IMR-90 (cell line): ENCODE data around the gene ADAMTSL1. TPM values are rescaled to one million over a fixed set of nuclear protein-coding genes. Genes with fewer than 3 reads are reported as not detected.

ENCODE experiments used
- ATAC-seq: fragments of 200-7000 bp; cut with Tn5 transposase; 2 replicates; pipeline ENCODE4 v1.9.1; 2020; ENCODE audit warnings: low read depth, mild to moderate bottlenecking, moderate library complexity
- BruUV-seq: library from RNA; stranded (reverse); fragments of 400-500 nt; replicated peaks from 2 replicates; lab custom pipeline; 2021; lab: Mats Ljungman, UMichigan
- CTCF ChIA-PET: fragments of 300-600 bp; formaldehyde crosslinking; extraction: SDS; loops from one replicate; lab custom pipeline; 2021; ENCODE audit warnings: antibody characterized with exemption; lab: Yijun Ruan, JAX
- POLR2A ChIA-PET: fragments of 300-600 bp; sonication (Branson Sonifier 250); formaldehyde crosslinking; loops from one replicate; lab custom pipeline; 2022; ENCODE audit warnings: antibody characterized with exemption; ENCODE audit not compliant: unreplicated experiment; lab: Charles Lee
- DNase-seq: peaks from one replicate; pipeline ENCODE4 v3.0.0; 2013
- H2AFZ ChIP-seq: replicated peaks from 2 replicates; pipeline ENCODE3; 2013; ENCODE audit warnings: low read length, mild to moderate bottlenecking; ENCODE audit not compliant: poor library complexity
- H2AK5ac ChIP-seq: 2 replicates; pipeline ENCODE4 v1.6.1; 2013; ENCODE audit warnings: low read depth, low read length, inconsistent platforms
- H2AK9ac ChIP-seq: replicated peaks from 2 replicates; pipeline ENCODE3; 2013; ENCODE audit warnings: mild to moderate bottlenecking, low read depth, low read length, moderate library complexity; ENCODE audit not compliant: poor library complexity
- H2BK120ac ChIP-seq: 2 replicates; pipeline ENCODE4 v1.6.1; 2013; ENCODE audit warnings: low read depth, low read length, inconsistent platforms
- H2BK15ac ChIP-seq: 3 replicates; pipeline ENCODE4 v1.6.1; 2013; ENCODE audit warnings: low read depth, low read length, inconsistent platforms
- H2BK20ac ChIP-seq: 2 replicates; pipeline ENCODE4 v1.6.1; 2013; ENCODE audit warnings: low read depth, mild to moderate bottlenecking, inconsistent platforms, low read length, moderate library complexity
- H2BK5ac ChIP-seq: 2 replicates; pipeline ENCODE4 v1.6.1; 2013; ENCODE audit warnings: mild to moderate bottlenecking, low read depth, low read length, inconsistent platforms; ENCODE audit not compliant: poor library complexity, severe bottlenecking
- H3K14ac ChIP-seq: replicated peaks from 2 replicates; pipeline ENCODE4 v1.6.1; 2013; ENCODE audit warnings: low read depth, low read length, inconsistent platforms
- H3K18ac ChIP-seq: 2 replicates; pipeline ENCODE4 v1.6.1; 2013; ENCODE audit warnings: low read depth, low read length, control low read depth
- H3K23ac ChIP-seq: 2 replicates; pipeline ENCODE4 v1.6.1; 2013; ENCODE audit warnings: low read depth, low read length, inconsistent platforms
- H3K27ac ChIP-seq: 2 replicates; pipeline ENCODE4 v1.5.1; 2013; ENCODE audit warnings: mild to moderate bottlenecking, control low read depth, low read length; ENCODE audit not compliant: insufficient read depth
- H3K27me3 ChIP-seq: 2 replicates; pipeline ENCODE4 v1.6.1; 2013; ENCODE audit warnings: low read length; ENCODE audit not compliant: control insufficient read depth, insufficient read depth
- H3K36me3 ChIP-seq: 2 replicates; pipeline ENCODE4 v1.6.1; 2013; ENCODE audit warnings: low read length, mixed read lengths; ENCODE audit not compliant: control insufficient read depth, insufficient read depth
- H3K4ac ChIP-seq: 2 replicates; pipeline ENCODE4 v1.6.1; 2013; ENCODE audit warnings: low read depth, low read length, inconsistent platforms
- H3K4me1 ChIP-seq: 2 replicates; pipeline ENCODE4 v1.6.1; 2013; ENCODE audit warnings: low read length, mixed read lengths; ENCODE audit not compliant: control insufficient read depth, insufficient read depth
- H3K4me2 ChIP-seq: 2 replicates; pipeline ENCODE4 v1.6.1; 2013; ENCODE audit warnings: low read depth, mild to moderate bottlenecking, control low read depth, low read length, moderate library complexity
- H3K4me3 ChIP-seq: 2 replicates; pipeline ENCODE4 v1.5.1; 2013; ENCODE audit warnings: low read depth, mild to moderate bottlenecking, control low read depth, low read length, moderate library complexity; ENCODE audit not compliant: insufficient read depth
- H3K56ac ChIP-seq: 2 replicates; pipeline ENCODE4 v1.6.1; 2013; ENCODE audit warnings: low read length, inconsistent platforms; ENCODE audit not compliant: insufficient read depth; ENCODE audit errors: extremely low read depth
- H3K79me1 ChIP-seq, 2 experiments: 2 replicates each; pipeline ENCODE4 v1.6.1; 2013; ENCODE audit warnings: low read length in 2 of 2, inconsistent platforms in 1 of 2, low read depth in 1 of 2
- H3K9ac ChIP-seq: 2 replicates; pipeline ENCODE4 v1.6.1; 2013; ENCODE audit warnings: low read depth, low read length, control low read depth
- H3K9me1 ChIP-seq: 2 replicates; pipeline ENCODE4 v1.6.1; 2013; ENCODE audit warnings: low read length, inconsistent platforms; ENCODE audit not compliant: insufficient read depth
- H3K9me3 ChIP-seq: 2 replicates; pipeline ENCODE4 v1.6.1; 2013; ENCODE audit warnings: low read length; ENCODE audit not compliant: control insufficient read depth, insufficient read depth
- H4K20me1 ChIP-seq: 2 replicates; pipeline ENCODE4 v1.6.1; 2013; ENCODE audit warnings: low read length, inconsistent platforms; ENCODE audit not compliant: insufficient read depth
- H4K5ac ChIP-seq: 2 replicates; pipeline ENCODE4 v1.6.1; 2013; ENCODE audit warnings: mild to moderate bottlenecking, low read depth, low read length, control low read depth
- H4K8ac ChIP-seq, 2 experiments: 2 replicates each; pipeline ENCODE4 v1.6.1; 2013; ENCODE audit warnings: low read depth in 2 of 2, low read length in 2 of 2, control low read depth in 1 of 2, inconsistent platforms in 1 of 2
- H4K91ac ChIP-seq: 2 replicates; pipeline ENCODE4 v1.6.1; 2013; ENCODE audit warnings: low read depth, low read length, inconsistent platforms; ENCODE audit not compliant: insufficient read depth
- CHD1 ChIP-seq: IDR thresholded peaks from 2 replicates; pipeline ENCODE4 v1.6.1; 2012; ENCODE audit warnings: low read depth, low read length, improper control_type of control experiment
- MXI1 ChIP-seq: IDR thresholded peaks from 2 replicates; pipeline ENCODE4 v1.6.1; 2012; ENCODE audit warnings: low read depth, mild to moderate bottlenecking, low read length, moderate library complexity, borderline replicate concordance
- NFE2L2 ChIP-seq: fragments of 150-350 bp; IDR thresholded peaks from 2 replicates; pipeline ENCODE4 v1.6.1; 2016; ENCODE audit warnings: low read depth, mild to moderate bottlenecking, low read length
- RFX5 ChIP-seq: IDR thresholded peaks from 2 replicates; pipeline ENCODE4 v1.8.0; 2012; ENCODE audit warnings: low read depth, mild to moderate bottlenecking, low read length, moderate library complexity
- WGBS, 2 experiments: methylation state at CpG; one replicate each; pipeline versions ENCODE4 v1.1.5 to v1.1.7; 2013; ENCODE audit warnings: missing lambda C conversion rate in 2 of 2; ENCODE audit not compliant: insufficient read length in 1 of 2; ENCODE audit errors: extremely low coverage in 2 of 2; 5-methylcytosine and 5-hydroxymethylcytosine counted together
- dilution Hi-C: fragments of 300-500 bp; cut with HindIII; formaldehyde crosslinking; loops from one replicate; pipeline ENCODE4 v1.14.3; 2018; ENCODE audit warnings: low sequenced_read_pairs; ENCODE audit not compliant: unreplicated experiment
- in situ Hi-C: fragments of 300-500 bp; cut with MboI; formaldehyde crosslinking; loops from 3 replicates; pipeline ENCODE4 v1.14.3; 2019; ENCODE audit warnings: low sequenced_read_pairs, inconsistent platforms, mixed read lengths
- intact Hi-C: fragments of 100-400 bp; cut with micrococcal nuclease; formaldehyde crosslinking; loops from 2 replicates; pipeline ENCODE4 v1.10.0; 2022
- polyA plus RNA-seq, 3 experiments: library from polyadenylated mRNA; depleted of rRNA; stranded (reverse); fragments of >200 nt; gene quantifications; 2 replicates each; pipeline ENCODE4 v1.2.3, GENCODE V29; 2012; ENCODE audit warnings: low replicate concordance in 1 of 3
- total RNA-seq: library from RNA; depleted of rRNA; stranded (reverse); fragments of >200 nt; gene quantifications from 2 replicates; pipeline ENCODE4 v1.2.3, GENCODE V29; 2012
- TF ChIP-seq, protein P1 (sequence below): fragments of 150-350 bp; IDR thresholded peaks from 2 replicates; pipeline ENCODE4 v1.6.1; 2016; ENCODE audit warnings: low read depth, mild to moderate bottlenecking, low read length, moderate library complexity, borderline replicate concordance

ADAMTSL1 gene
- total and polyA plus RNA-seq, 2 of the 4 experiments (the other 2 are of a cell fraction), result 38.2 to 62.2 TPM

- CTCF ChIA-PET, result no interaction called here
- WGBS, 2 experiments, result no CpG with 5 or more reads among the region's 1 CpG
These were observed 267.4 kb downstream of the ADAMTSL1 start for GRCh38 chr9:18741359-18741758.

More at GRCh38 chr9:18741359-18741758, 267.4 kb downstream of the ADAMTSL1 start:
- Histone ChIP-seq H4K8ac (no peak overlapping the region), H4K20me1 (no peaks in the 10 kb centered on the region), H2AFZ (no peak overlapping the region), H3K56ac (no peak overlapping the region), H2AK5ac (no peak overlapping the region), H3K27ac (no peak overlapping the region), H3K14ac (no peak overlapping the region), H2BK15ac (no peak overlapping the region), H3K4me1 (no peaks in the 10 kb centered on the region; the same call in 1 of the 2 replicates), H2BK120ac (no peak overlapping the region), H3K79me1 (no peaks in the 10 kb centered on the region), H3K36me3 (no peaks in the 10 kb centered on the region), H3K9me3 (no peaks in the 10 kb centered on the region), H2BK5ac (no peak overlapping the region), H3K9ac (no peak overlapping the region), H3K4me2 (no peak overlapping the region), H2AK9ac (no peak overlapping the region), H3K23ac (no peak overlapping the region), H4K5ac (no peak overlapping the region), H3K18ac (no peak overlapping the region), H3K4me3 (no peak overlapping the region), H4K91ac (no peak overlapping the region), H2BK20ac (no peak overlapping the region), H3K9me1 (no peaks in the 10 kb centered on the region; the same call in 1 of the 2 replicates), H3K4ac (no peak overlapping the region), H3K27me3 (no peaks in the 10 kb centered on the region)
- in situ Hi-C loops (no loop called here), intact Hi-C loops (no loop called here), dilution Hi-C loops (no loop called here)
- ATAC-seq (no peak), DNase-seq (no peak)
- POLR2A ChIA-PET, result no interaction called here
- no TSS peak for BruUV-seq
- TF ChIP-seq, protein P1, sequence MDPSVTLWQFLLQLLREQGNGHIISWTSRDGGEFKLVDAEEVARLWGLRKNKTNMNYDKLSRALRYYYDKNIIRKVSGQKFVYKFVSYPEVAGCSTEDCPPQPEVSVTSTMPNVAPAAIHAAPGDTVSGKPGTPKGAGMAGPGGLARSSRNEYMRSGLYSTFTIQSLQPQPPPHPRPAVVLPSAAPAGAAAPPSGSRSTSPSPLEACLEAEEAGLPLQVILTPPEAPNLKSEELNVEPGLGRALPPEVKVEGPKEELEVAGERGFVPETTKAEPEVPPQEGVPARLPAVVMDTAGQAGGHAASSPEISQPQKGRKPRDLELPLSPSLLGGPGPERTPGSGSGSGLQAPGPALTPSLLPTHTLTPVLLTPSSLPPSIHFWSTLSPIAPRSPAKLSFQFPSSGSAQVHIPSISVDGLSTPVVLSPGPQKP, result no peak
- TF ChIP-seq CHD1 (no peak), MXI1 (no peak), NFE2L2 (no peak), RFX5 (no peak)
